ENCODE measurements around the gene KEAP1. TPM values are rescaled to one million over a fixed set of nuclear protein-coding genes. Genes with fewer than 3 reads are reported as not detected.

The KEAP1 gene
- total and polyA plus RNA-seq, 2 of the 13 experiments (the other 11 are each of a cell fraction or from before 2014, with no cell fraction given), result 56.7 to 72.9 TPM

- TF ChIP-seq ZNF484 (CRISPR knock-in tag; IDR thresholded peaks at IDR 0.05; ENCODE audit: borderline replicate concordance, low read depth), result no peak
- TF ChIP-seq, protein P1, sequence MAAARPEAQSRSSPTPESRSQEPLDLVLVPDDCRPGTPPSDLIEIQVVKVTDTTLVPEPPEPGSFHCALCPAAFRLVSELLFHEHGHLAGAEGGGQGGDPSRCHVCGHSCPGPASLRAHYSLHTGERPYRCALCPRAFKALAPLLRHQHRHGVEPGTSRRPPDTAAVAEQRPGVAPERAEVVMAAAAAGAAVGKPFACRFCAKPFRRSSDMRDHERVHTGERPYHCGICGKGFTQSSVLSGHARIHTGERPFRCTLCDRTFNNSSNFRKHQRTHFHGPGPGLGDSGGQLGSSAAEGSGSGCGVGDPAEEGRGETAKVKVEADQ (CRISPR knock-in tag; IDR thresholded peaks at IDR 0.05; ENCODE audit: borderline replicate concordance), result no peak
- TF ChIP-seq ISX (CRISPR knock-in tag; conservative IDR thresholded peaks at IDR 0.05), result no peak
- TF ChIP-seq, protein P2, sequence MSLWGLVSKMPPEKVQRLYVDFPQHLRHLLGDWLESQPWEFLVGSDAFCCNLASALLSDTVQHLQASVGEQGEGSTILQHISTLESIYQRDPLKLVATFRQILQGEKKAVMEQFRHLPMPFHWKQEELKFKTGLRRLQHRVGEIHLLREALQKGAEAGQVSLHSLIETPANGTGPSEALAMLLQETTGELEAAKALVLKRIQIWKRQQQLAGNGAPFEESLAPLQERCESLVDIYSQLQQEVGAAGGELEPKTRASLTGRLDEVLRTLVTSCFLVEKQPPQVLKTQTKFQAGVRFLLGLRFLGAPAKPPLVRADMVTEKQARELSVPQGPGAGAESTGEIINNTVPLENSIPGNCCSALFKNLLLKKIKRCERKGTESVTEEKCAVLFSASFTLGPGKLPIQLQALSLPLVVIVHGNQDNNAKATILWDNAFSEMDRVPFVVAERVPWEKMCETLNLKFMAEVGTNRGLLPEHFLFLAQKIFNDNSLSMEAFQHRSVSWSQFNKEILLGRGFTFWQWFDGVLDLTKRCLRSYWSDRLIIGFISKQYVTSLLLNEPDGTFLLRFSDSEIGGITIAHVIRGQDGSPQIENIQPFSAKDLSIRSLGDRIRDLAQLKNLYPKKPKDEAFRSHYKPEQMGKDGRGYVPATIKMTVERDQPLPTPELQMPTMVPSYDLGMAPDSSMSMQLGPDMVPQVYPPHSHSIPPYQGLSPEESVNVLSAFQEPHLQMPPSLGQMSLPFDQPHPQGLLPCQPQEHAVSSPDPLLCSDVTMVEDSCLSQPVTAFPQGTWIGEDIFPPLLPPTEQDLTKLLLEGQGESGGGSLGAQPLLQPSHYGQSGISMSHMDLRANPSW (CRISPR knock-in tag; IDR thresholded peaks at IDR 0.05; ENCODE audit: borderline replicate concordance), result no peak
- TF ChIP-seq ZNF501 (CRISPR knock-in tag; IDR thresholded peaks at IDR 0.05), result no peak
- TF ChIP-seq AGO2 (optimal IDR thresholded peaks at IDR 0.05; ENCODE audit: low read depth, low read length), result no peak
- TF ChIP-seq ZNF441 (CRISPR knock-in tag; IDR thresholded peaks at IDR 0.05; ENCODE audit: borderline replicate concordance), result no peak
- peak; percentile 12; the same call in 1 of the 2 replicates for TF ChIP-seq ADNP (CRISPR knock-in tag; IDR thresholded peaks at IDR 0.05)
- TF ChIP-seq, protein P3, sequence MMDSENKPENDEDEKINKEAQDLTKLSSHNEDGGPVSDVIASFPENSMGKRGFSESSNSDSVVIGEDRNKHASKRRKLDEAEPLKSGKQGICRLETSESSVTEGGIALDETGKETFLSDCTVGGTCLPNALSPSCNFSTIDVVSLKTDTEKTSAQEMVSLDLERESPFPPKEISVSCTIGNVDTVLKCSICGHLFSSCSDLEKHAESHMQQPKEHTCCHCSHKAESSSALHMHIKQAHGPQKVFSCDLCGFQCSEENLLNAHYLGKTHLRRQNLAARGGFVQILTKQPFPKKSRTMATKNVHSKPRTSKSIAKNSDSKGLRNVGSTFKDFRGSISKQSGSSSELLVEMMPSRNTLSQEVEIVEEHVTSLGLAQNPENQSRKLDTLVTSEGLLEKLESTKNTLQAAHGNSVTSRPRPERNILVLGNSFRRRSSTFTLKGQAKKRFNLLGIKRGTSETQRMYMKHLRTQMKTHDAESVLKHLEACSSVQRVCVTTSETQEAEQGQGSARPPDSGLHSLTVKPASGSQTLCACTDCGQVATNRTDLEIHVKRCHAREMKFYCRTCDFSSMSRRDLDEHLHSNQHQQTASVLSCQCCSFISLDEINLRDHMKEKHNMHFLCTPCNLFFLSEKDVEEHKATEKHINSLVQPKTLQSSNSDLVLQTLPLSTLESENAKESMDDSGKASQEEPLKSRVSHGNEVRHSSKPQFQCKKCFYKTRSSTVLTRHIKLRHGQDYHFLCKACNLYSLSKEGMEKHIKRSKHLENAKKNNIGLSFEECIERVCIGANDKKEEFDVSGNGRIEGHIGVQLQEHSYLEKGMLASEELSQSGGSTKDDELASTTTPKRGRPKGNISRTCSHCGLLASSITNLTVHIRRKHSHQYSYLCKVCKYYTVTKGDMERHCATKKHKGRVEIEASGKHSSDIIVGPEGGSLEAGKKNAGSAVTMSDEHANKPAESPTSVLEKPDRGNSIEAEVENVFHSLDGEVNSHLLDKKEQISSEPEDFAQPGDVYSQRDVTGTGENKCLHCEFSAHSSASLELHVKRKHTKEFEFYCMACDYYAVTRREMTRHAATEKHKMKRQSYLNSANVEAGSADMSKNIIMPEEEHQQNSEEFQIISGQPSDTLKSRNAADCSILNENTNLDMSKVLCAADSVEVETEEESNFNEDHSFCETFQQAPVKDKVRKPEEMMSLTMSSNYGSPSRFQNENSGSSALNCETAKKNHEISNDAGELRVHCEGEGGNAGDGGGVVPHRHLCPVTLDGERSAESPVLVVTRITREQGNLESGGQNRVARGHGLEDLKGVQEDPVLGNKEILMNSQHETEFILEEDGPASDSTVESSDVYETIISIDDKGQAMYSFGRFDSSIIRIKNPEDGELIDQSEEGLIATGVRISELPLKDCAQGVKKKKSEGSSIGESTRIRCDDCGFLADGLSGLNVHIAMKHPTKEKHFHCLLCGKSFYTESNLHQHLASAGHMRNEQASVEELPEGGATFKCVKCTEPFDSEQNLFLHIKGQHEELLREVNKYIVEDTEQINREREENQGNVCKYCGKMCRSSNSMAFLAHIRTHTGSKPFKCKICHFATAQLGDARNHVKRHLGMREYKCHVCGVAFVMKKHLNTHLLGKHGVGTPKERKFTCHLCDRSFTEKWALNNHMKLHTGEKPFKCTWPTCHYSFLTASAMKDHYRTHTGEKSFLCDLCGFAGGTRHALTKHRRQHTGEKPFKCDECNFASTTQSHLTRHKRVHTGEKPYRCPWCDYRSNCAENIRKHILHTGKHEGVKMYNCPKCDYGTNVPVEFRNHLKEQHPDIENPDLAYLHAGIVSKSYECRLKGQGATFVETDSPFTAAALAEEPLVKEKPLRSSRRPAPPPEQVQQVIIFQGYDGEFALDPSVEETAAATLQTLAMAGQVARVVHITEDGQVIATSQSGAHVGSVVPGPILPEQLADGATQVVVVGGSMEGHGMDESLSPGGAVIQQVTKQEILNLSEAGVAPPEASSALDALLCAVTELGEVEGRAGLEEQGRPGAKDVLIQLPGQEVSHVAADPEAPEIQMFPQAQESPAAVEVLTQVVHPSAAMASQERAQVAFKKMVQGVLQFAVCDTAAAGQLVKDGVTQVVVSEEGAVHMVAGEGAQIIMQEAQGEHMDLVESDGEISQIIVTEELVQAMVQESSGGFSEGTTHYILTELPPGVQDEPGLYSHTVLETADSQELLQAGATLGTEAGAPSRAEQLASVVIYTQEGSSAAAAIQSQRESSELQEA (CRISPR knock-in tag; IDR thresholded peaks at IDR 0.05; ENCODE audit: not compliant biosample characterization), result no peak
- no peak for TF ChIP-seq NFE2L2 (IDR thresholded peaks at IDR 0.05; ENCODE audit: low read length)
Observed at GRCh38 chr19:10544753-10545251, 41.6 kb upstream of the KEAP1 start (continued).

Data from HepG2 (cell line).